HepG2 (cell line): ENCODE data around the gene ECSIT. TPM values are rescaled to one million over a fixed set of nuclear protein-coding genes. Genes with fewer than 3 reads are reported as not detected.

Source experiments
- AHR ChIP-seq: IDR thresholded peaks from 2 replicates; pipeline ENCODE4 v1.6.1; 2018; ENCODE audit warnings: missing genetic modification reagents, missing compliant biosample characterization
- ARNT2 ChIP-seq: sonication (generic); formaldehyde crosslinking; IDR thresholded peaks from 2 replicates; pipeline ENCODE4 v1.8.0; 2022; ENCODE audit warnings: mild to moderate bottlenecking, low read depth, missing genetic modification reagents, moderate library complexity
- CBX1 ChIP-seq: IDR thresholded peaks from one replicate; pipeline ENCODE4 v1.6.1; 2016; ENCODE audit warnings: antibody characterized with exemption, low read depth
- KMT2B ChIP-seq: IDR thresholded peaks from 2 replicates; pipeline ENCODE4 v1.6.1; 2016; ENCODE audit warnings: missing genetic modification reagents, missing compliant biosample characterization
- MED1 ChIP-seq: sonication (generic); formaldehyde crosslinking; IDR thresholded peaks from 2 replicates; pipeline ENCODE4 v1.4.0; 2020; ENCODE audit warnings: missing genetic modification reagents
- MLLT10 ChIP-seq: sonication (generic); formaldehyde crosslinking; IDR thresholded peaks from 2 replicates; pipeline ENCODE4 v1.4.0; 2020; ENCODE audit warnings: missing genetic modification reagents
- MYNN ChIP-seq: sonication (generic); formaldehyde crosslinking; IDR thresholded peaks from 2 replicates; pipeline ENCODE4 v1.4.0; 2020; ENCODE audit warnings: mild to moderate bottlenecking, low read depth, missing genetic modification reagents
- NCOR1 ChIP-seq: fragments of 200-600 bp; sonication (generic); IDR thresholded peaks from 2 replicates; pipeline ENCODE4 v1.7.0; 2017; ENCODE audit warnings: antibody characterized with exemption, low read length, borderline replicate concordance
- POGZ ChIP-seq: sonication (generic); formaldehyde crosslinking; IDR thresholded peaks from 2 replicates; pipeline ENCODE4 v1.4.0; 2020; ENCODE audit warnings: mild to moderate bottlenecking, missing genetic modification reagents
- RBFOX2 ChIP-seq: fragments of 200-400 bp; formaldehyde crosslinking; IDR thresholded peaks from 2 replicates; pipeline ENCODE4 v1.6.1; 2017; ENCODE audit warnings: low read depth, mild to moderate bottlenecking, low read length
- RBM39 ChIP-seq: fragments of 200-400 bp; formaldehyde crosslinking; IDR thresholded peaks from one replicate; pipeline ENCODE4 v1.6.1; 2018; ENCODE audit warnings: antibody characterized with exemption, mild to moderate bottlenecking, low read depth, low read length; ENCODE audit not compliant: poor library complexity, severe bottlenecking
- SMARCE1 ChIP-seq: fragments of 450-650 bp; IDR thresholded peaks from 2 replicates; pipeline ENCODE4 v1.6.1; 2017; ENCODE audit warnings: borderline replicate concordance
- TCF7 ChIP-seq: sonication (generic); IDR thresholded peaks from 2 replicates; pipeline ENCODE4 v1.6.1; 2016; ENCODE audit warnings: antibody characterized with exemption, low read depth
- TOPORS ChIP-seq: sonication (generic); formaldehyde crosslinking; IDR thresholded peaks from 2 replicates; pipeline ENCODE4 v1.8.0; 2023; ENCODE audit warnings: mild to moderate bottlenecking, missing genetic modification reagents
- ZKSCAN5 ChIP-seq: sonication (generic); formaldehyde crosslinking; IDR thresholded peaks from 2 replicates; pipeline ENCODE4 v1.5.1; 2020; ENCODE audit warnings: mild to moderate bottlenecking, missing genetic modification reagents
- ZNF235 ChIP-seq: sonication (generic); formaldehyde crosslinking; IDR thresholded peaks from 2 replicates; pipeline ENCODE4 v1.8.1; 2023; ENCODE audit warnings: mild to moderate bottlenecking, missing genetic modification reagents, borderline replicate concordance
- ZNF33A ChIP-seq: sonication (generic); formaldehyde crosslinking; IDR thresholded peaks from 2 replicates; pipeline ENCODE4 v1.5.1; 2020; ENCODE audit warnings: missing genetic modification reagents, mild to moderate bottlenecking, moderate library complexity, borderline replicate concordance
- ZNF350 ChIP-seq: sonication (generic); formaldehyde crosslinking; IDR thresholded peaks from 2 replicates; pipeline ENCODE4 v1.4.0; 2020; ENCODE audit warnings: mild to moderate bottlenecking, low read depth, missing genetic modification reagents, borderline replicate concordance
- ZNF564 ChIP-seq: sonication (generic); formaldehyde crosslinking; IDR thresholded peaks from 2 replicates; pipeline ENCODE4 v1.8.1; 2023; ENCODE audit warnings: mild to moderate bottlenecking, missing genetic modification reagents
- ZNF616 ChIP-seq: sonication (generic); formaldehyde crosslinking; IDR thresholded peaks from 2 replicates; pipeline ENCODE4 v1.5.0; 2020; ENCODE audit warnings: low read depth, mild to moderate bottlenecking, missing genetic modification reagents
- ZSCAN22 ChIP-seq: sonication (generic); formaldehyde crosslinking; IDR thresholded peaks from 2 replicates; pipeline ENCODE4 v1.4.0; 2020; ENCODE audit warnings: mild to moderate bottlenecking, missing genetic modification reagents
- ZSCAN9 ChIP-seq: IDR thresholded peaks from 2 replicates; pipeline ENCODE4 v1.6.1; 2016; ENCODE audit warnings: borderline replicate concordance
- polyA plus RNA-seq, 8 experiments: library from polyadenylated mRNA; depleted of rRNA in 3 of 8; stranded (reverse) in 7 of 8; unstranded in 1 of 8; fragments of >200 nt; fragmentation: Illumina TruSeq in 4 of 8; extraction: Trizol in 4 of 8; gene quantifications; 2 replicates each; pipeline versions ENCODE4 v1.2.1 to v1.2.3, GENCODE V29; 2011 to 2016; ENCODE audit warnings: low read depth in 4 of 8, missing spikeins in 1 of 8, mixed read lengths in 1 of 8; ENCODE audit not compliant: insufficient read depth in 1 of 8
- total RNA-seq, 5 experiments: library from RNA; depleted of rRNA; stranded (reverse); fragments of >200 nt; fragmentation: Illumina TruSeq; extraction: Trizol; gene quantifications; 2 replicates each; pipeline ENCODE4 v1.2.3, GENCODE V29; 2016; ENCODE audit warnings: low read depth in 1 of 5
- TF ChIP-seq, protein P1 (sequence below): sonication (generic); formaldehyde crosslinking; IDR thresholded peaks from 2 replicates; pipeline ENCODE4 v1.9.0; 2021; ENCODE audit warnings: missing genetic modification reagents, mild to moderate bottlenecking, borderline replicate concordance
- TF ChIP-seq, protein P2 (sequence below): sonication (generic); formaldehyde crosslinking; IDR thresholded peaks from 2 replicates; pipeline ENCODE4 v1.4.0; 2020; ENCODE audit warnings: mild to moderate bottlenecking, missing genetic modification reagents
- TF ChIP-seq, protein P3 (sequence below): sonication (generic); formaldehyde crosslinking; IDR thresholded peaks from 2 replicates; pipeline ENCODE4 v1.5.0; 2020; ENCODE audit warnings: mild to moderate bottlenecking, missing genetic modification reagents, moderate library complexity
- TF ChIP-seq, protein P4 (sequence below): sonication (generic); formaldehyde crosslinking; IDR thresholded peaks from 2 replicates; pipeline ENCODE4 v1.8.0; 2022; ENCODE audit warnings: missing genetic modification reagents, mild to moderate bottlenecking, borderline replicate concordance

ECSIT gene
- total and polyA plus RNA-seq, 2 of the 13 experiments (the other 11 are each of a cell fraction or from before 2014, with no cell fraction given) = 36.4 to 62.3 TPM

DNA sequence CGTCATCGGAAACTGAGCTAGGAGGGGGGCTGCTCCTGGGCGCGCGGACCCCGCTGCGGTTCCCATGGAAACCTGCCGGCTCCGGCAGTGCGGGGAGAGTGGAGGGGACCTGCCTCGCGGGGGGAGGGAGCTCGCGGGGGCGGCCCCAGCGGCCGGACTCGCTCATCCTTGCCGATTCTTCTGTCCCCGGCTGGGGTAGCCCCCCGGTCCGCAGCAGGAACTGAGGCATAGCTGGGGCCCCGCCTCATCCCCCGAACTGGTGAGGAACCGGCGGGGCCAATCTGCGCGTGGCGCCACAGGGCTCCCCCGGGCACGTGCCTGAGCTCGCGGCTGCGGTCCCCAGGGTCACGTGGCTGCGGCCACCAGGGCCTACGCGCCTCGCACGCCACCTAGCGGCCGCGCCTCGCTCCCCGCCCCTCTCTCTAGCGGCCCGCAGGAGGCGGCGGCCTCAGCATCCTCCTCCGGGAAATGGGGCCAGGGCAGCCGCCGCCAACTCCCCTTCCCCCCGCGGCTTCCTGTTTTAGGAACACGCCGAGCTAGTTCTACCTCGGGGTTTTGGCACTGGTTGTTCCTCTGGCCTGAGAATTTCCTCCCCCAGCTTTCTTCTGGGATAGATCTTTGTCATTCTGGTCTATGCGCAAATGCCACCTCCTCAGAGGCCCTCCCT is 46.4 kb downstream of the ECSIT start (continued):
- TF ChIP-seq MYNN (0 out of 2 replicates have a peak, but pooled peaks have one; percentile 89), ZNF235 (CRISPR knock-in tag) (peak; percentile 70; the same call in 1 of the 2 replicates), MED1 (CRISPR knock-in tag) (peak; percentile 62), POGZ (CRISPR knock-in tag) (peak; percentile 71), ZSCAN9 (no peak), CBX1 (peak; percentile 83), RBM39 (peak; percentile 27), NCOR1 (no peak), RBFOX2 (peak; percentile 55), ZKSCAN5 (CRISPR knock-in tag) (no peak), KMT2B (no peak), ZNF564 (CRISPR knock-in tag) (no peak), MLLT10 (CRISPR knock-in tag) (no peak), AHR (CRISPR knock-in tag) (0 out of 2 replicates have a peak, but pooled peaks have one; percentile 49), ARNT2 (peak; percentile 93), ZNF33A (CRISPR knock-in tag) (no peak), ZSCAN22 (no peak), ZNF350 (CRISPR knock-in tag) (0 out of 2 replicates have a peak, but pooled peaks have one; percentile 37), SMARCE1 (no peak), ZNF616 (peak; percentile 93), TCF7 (no peak), TOPORS (CRISPR knock-in tag) (peak; percentile 93)
- TF ChIP-seq, protein P1, sequence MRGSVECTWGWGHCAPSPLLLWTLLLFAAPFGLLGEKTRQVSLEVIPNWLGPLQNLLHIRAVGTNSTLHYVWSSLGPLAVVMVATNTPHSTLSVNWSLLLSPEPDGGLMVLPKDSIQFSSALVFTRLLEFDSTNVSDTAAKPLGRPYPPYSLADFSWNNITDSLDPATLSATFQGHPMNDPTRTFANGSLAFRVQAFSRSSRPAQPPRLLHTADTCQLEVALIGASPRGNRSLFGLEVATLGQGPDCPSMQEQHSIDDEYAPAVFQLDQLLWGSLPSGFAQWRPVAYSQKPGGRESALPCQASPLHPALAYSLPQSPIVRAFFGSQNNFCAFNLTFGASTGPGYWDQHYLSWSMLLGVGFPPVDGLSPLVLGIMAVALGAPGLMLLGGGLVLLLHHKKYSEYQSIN (CRISPR knock-in tag) = no peak
- TF ChIP-seq, protein P2, sequence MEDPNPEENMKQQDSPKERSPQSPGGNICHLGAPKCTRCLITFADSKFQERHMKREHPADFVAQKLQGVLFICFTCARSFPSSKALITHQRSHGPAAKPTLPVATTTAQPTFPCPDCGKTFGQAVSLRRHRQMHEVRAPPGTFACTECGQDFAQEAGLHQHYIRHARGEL (CRISPR knock-in tag) = no peak
- TF ChIP-seq, protein P3, sequence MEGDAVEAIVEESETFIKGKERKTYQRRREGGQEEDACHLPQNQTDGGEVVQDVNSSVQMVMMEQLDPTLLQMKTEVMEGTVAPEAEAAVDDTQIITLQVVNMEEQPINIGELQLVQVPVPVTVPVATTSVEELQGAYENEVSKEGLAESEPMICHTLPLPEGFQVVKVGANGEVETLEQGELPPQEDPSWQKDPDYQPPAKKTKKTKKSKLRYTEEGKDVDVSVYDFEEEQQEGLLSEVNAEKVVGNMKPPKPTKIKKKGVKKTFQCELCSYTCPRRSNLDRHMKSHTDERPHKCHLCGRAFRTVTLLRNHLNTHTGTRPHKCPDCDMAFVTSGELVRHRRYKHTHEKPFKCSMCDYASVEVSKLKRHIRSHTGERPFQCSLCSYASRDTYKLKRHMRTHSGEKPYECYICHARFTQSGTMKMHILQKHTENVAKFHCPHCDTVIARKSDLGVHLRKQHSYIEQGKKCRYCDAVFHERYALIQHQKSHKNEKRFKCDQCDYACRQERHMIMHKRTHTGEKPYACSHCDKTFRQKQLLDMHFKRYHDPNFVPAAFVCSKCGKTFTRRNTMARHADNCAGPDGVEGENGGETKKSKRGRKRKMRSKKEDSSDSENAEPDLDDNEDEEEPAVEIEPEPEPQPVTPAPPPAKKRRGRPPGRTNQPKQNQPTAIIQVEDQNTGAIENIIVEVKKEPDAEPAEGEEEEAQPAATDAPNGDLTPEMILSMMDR = peak; percentile 94
- TF ChIP-seq, protein P4, sequence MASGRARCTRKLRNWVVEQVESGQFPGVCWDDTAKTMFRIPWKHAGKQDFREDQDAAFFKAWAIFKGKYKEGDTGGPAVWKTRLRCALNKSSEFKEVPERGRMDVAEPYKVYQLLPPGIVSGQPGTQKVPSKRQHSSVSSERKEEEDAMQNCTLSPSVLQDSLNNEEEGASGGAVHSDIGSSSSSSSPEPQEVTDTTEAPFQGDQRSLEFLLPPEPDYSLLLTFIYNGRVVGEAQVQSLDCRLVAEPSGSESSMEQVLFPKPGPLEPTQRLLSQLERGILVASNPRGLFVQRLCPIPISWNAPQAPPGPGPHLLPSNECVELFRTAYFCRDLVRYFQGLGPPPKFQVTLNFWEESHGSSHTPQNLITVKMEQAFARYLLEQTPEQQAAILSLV (CRISPR knock-in tag) = peak; percentile 85; the same call in 1 of the 2 replicates
